SU-DHL-6 (cell line): ENCODE results near the gene GOLGA1.

Source experiments
- H2AFZ ChIP-seq: fragments of 200-600 bp; sonication (generic); 2 replicates; pipeline ENCODE4 v1.6.1; 2014; ENCODE audit warnings: low read depth, mild to moderate bottlenecking, moderate library complexity, mixed read lengths, antibody characterized with exemption, low read length; ENCODE audit not compliant: severe bottlenecking
- H3F3A ChIP-seq: fragments of 200-600 bp; shearing (Covaris generic); 2 replicates; pipeline ENCODE4 v1.6.0; 2016; ENCODE audit warnings: antibody characterized with exemption, mild to moderate bottlenecking; ENCODE audit not compliant: insufficient read depth
- H3K27ac ChIP-seq: fragments of 200-600 bp; sonication (generic); 2 replicates; pipeline ENCODE4 v1.5.1; 2016; ENCODE audit warnings: low read depth, mild to moderate bottlenecking, low read length, moderate library complexity, mixed read lengths
- H3K27me3 ChIP-seq: fragments of 200-600 bp; sonication (generic), shearing (Covaris generic); 2 replicates; pipeline ENCODE4 v1.6.0; 2014; ENCODE audit warnings: mild to moderate bottlenecking, low read length
- H3K36me3 ChIP-seq: fragments of 200-600 bp; sonication (generic); 2 replicates; pipeline ENCODE4 v1.6.1; 2014; ENCODE audit warnings: mild to moderate bottlenecking, low read length, mixed read lengths
- H3K4me2 ChIP-seq: fragments of 300-600, 200-600 bp; shearing (Covaris generic), sonication (generic); 2 replicates; pipeline ENCODE4 v1.6.0; 2014; ENCODE audit warnings: low read length, low read depth, mild to moderate bottlenecking; ENCODE audit not compliant: poor library complexity, severe bottlenecking
- H3K4me3 ChIP-seq: fragments of 200-600 bp; sonication (generic); 2 replicates; pipeline ENCODE4 v1.5.1; 2014; ENCODE audit warnings: antibody characterized with exemption, low read length, mild to moderate bottlenecking, mixed read lengths; ENCODE audit not compliant: insufficient read depth, poor library complexity, severe bottlenecking
- H3K79me2 ChIP-seq: fragments of 200-600 bp; sonication (generic); 2 replicates; pipeline ENCODE4 v1.6.1; 2014; ENCODE audit warnings: mild to moderate bottlenecking, low read length, moderate library complexity; ENCODE audit not compliant: insufficient read depth
- H3K9ac ChIP-seq: fragments of 200-600 bp; sonication (generic); 2 replicates; pipeline ENCODE4 v1.7.0; 2014; ENCODE audit warnings: mild to moderate bottlenecking, low read length
- H3K9me2 ChIP-seq: fragments of 200-600 bp; sonication (generic); replicated peaks from 2 replicates; pipeline ENCODE4 v1.6.1; 2014; ENCODE audit warnings: low read length; ENCODE audit not compliant: insufficient read depth
- H3K9me3 ChIP-seq: fragments of 200-600 bp; sonication (generic); 2 replicates; pipeline ENCODE4 v1.6.1; 2014; ENCODE audit warnings: low read length, mixed read lengths; ENCODE audit not compliant: insufficient read depth
- H4K20me1 ChIP-seq: fragments of 200-600 bp; sonication (generic); 2 replicates; pipeline ENCODE4 v1.6.1; 2014; ENCODE audit warnings: low read depth, mild to moderate bottlenecking, antibody characterized with exemption, low read length, moderate library complexity, mixed read lengths
- EZH2phosphoT487 ChIP-seq: fragments of 200-600 bp; sonication (generic), shearing (Covaris generic); conservative IDR thresholded peaks from 2 replicates; pipeline ENCODE4 v1.6.1; 2018; ENCODE audit warnings: mild to moderate bottlenecking, antibody characterized with exemption, low read length, moderate library complexity, mixed read lengths
- TF ChIP-seq, protein P1 (sequence below): fragments of 200-600 bp; sonication (generic); IDR thresholded peaks from one replicate; pipeline ENCODE4 v1.5.1; 2017; ENCODE audit warnings: antibody characterized with exemption, mild to moderate bottlenecking, low read length, moderate library complexity; ENCODE audit not compliant: insufficient read depth, poor library complexity, severe bottlenecking

Gene GOLGA1

DNA sequence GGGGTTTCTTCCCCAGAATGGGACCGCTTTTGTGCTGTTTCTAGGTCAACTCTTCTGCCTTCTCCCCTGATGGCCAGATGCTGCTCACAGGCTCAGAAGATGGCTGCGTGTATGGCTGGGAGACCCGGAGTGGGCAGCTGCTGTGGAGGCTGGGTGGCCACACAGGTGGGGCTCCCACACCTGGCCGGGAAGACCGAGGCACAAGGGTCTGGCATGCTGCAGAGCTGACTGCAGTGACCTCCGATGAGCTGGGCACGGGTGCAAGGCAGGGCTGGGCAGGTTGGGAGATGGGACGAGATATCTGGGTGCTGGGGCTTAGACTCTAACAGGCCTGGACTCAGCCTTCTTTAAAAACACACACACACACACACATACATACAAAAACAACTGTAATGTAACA, 86.7 kb downstream of the GOLGA1 start:
- peaks cover 3% of the 10 kb centered on the region; the same call in 1 of the 2 replicates for H3K79me2 ChIP-seq
- H4K20me1 ChIP-seq: peaks cover 6% of the 10 kb centered on the region; the same call in 1 of the 2 replicates
- no peaks in the 10 kb centered on the region for H3K27me3 ChIP-seq
- no peak for TF ChIP-seq EZH2phosphoT487
- TF ChIP-seq, protein P1, sequence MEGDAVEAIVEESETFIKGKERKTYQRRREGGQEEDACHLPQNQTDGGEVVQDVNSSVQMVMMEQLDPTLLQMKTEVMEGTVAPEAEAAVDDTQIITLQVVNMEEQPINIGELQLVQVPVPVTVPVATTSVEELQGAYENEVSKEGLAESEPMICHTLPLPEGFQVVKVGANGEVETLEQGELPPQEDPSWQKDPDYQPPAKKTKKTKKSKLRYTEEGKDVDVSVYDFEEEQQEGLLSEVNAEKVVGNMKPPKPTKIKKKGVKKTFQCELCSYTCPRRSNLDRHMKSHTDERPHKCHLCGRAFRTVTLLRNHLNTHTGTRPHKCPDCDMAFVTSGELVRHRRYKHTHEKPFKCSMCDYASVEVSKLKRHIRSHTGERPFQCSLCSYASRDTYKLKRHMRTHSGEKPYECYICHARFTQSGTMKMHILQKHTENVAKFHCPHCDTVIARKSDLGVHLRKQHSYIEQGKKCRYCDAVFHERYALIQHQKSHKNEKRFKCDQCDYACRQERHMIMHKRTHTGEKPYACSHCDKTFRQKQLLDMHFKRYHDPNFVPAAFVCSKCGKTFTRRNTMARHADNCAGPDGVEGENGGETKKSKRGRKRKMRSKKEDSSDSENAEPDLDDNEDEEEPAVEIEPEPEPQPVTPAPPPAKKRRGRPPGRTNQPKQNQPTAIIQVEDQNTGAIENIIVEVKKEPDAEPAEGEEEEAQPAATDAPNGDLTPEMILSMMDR: no peak
- H3K36me3 ChIP-seq: no peaks in the 10 kb centered on the region
- no peak overlapping the region for H3K9ac ChIP-seq
- peaks cover 28% of the 10 kb centered on the region for H3F3A ChIP-seq
- H3K9me2 ChIP-seq: no peaks in the 10 kb centered on the region
- H2AFZ ChIP-seq: no peak overlapping the region
- no peak overlapping the region for H3K4me2 ChIP-seq
- no peak overlapping the region for H3K27ac ChIP-seq
- no peaks in the 10 kb centered on the region for H3K9me3 ChIP-seq
- H3K4me3 ChIP-seq: no peak overlapping the region

- Histone ChIP-seq H3K79me2 (no peaks in the 10 kb centered on the region), H3F3A (peaks cover 25% of the 10 kb centered on the region), H3K4me3 (no peak overlapping the region), H3K9me2 (no peaks in the 10 kb centered on the region), H3K9ac (peak overlapping the region; percentile 37; the same call in 1 of the 2 replicates), H3K27ac (no peak overlapping the region), H3K36me3 (no peaks in the 10 kb centered on the region), H3K27me3 (no peaks in the 10 kb centered on the region), H2AFZ (no peak overlapping the region), H3K9me3 (no peaks in the 10 kb centered on the region), H4K20me1 (peaks cover 1% of the 10 kb centered on the region; the same call in 1 of the 2 replicates), H3K4me2 (peak overlapping the region; percentile 41)
- TF ChIP-seq, protein P1: no peak
- TF ChIP-seq EZH2phosphoT487: no peak
Measured at GRCh38 chr9:124853605-124854143, 87.2 kb downstream of the GOLGA1 start.

DNA sequence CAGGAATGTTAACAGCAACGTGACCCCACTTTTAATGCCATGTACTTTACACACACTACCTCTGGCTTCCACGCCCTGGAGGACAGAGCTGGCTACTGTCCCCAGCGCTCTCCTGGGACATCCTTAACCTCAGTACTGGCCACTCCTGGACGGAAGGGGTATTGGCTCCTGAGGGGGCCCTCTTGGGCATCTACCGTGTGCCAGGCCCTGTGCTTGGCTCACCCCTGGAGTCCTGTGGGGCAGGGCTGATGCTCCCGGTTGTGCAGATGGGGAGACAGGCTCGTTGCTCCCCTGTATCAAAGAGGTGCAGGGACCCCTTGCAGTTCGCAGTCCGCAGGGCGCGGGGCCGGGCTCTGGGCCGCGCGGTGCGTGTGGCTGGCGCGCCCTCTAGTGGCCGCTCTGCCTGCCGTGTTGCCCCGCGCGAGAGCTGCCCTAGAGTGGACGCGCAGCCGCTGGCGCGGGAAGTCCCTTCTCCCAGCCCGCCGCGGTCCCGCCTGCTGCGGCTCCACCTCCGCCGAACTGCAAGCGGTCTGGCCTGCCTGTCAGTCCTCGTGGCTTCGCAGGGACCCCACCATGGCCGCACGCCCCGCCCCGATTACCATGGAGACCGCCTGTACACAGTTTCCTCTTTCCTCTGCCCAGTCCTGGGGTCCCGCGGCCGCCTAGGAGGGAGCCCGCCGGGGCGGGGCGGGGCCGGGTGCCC, 87.9 kb downstream of the GOLGA1 start, which contains the start of gene WDR38:
TSS of gene WDR38 (plus strand) at position 632 of the 703 bp plus-strand sequence. CDS start 72 bp downstream, outside the sequence.
- TF ChIP-seq EZH2phosphoT487: no peak
- TF ChIP-seq, protein P1: peak; percentile 95
- no peaks in the 10 kb centered on the region for H3K9me2 ChIP-seq
- H2AFZ ChIP-seq: peak within 1 kb of the TSS; percentile 28

More for the DNA sequence above, 87.9 kb downstream of the GOLGA1 start, which contains the start of gene WDR38:
- no peaks in the 10 kb centered on the region for H3K79me2 ChIP-seq
- H3K36me3 ChIP-seq: no peaks in the 10 kb centered on the region
- H3K4me3 ChIP-seq: peak within 1 kb of the TSS; percentile 20
- peak within 1 kb of the TSS; percentile 37 for H3K9ac ChIP-seq
- H3K27me3 ChIP-seq: no peaks in the 10 kb centered on the region
- H3K4me2 ChIP-seq: peak within 1 kb of the TSS; percentile 41
- H4K20me1 ChIP-seq: no peaks in the 10 kb centered on the region
- H3K27ac ChIP-seq: no peak within 1 kb of the TSS
- H3F3A ChIP-seq: peaks cover 25% of the 10 kb centered on the region
- no peaks in the 10 kb centered on the region for H3K9me3 ChIP-seq
